Upper lobe of left lung (tissue), 6 donors: ENCODE measurements around the gene ERICH3. TPM values are rescaled to one million over a fixed set of nuclear protein-coding genes. Genes with fewer than 3 reads are reported as not detected.

ENCODE experiments used
- ATAC-seq, 2 donors: fragments of 200-7000 bp; cut with Tn5 transposase; one replicate each; pipeline ENCODE4 v1.9.1; 2022; ENCODE audit warnings: mild to moderate bottlenecking in 2 of 2, moderate library complexity in 2 of 2; ENCODE audit not compliant: low FRiP score in 2 of 2
- DNase-seq, 2 donors: peaks; one replicate each; pipeline ENCODE4 v3.0.0-alpha.2; 2019 to 2020
- H3K27ac ChIP-seq, 4 donors: fragments of 200-600 bp; sonication (generic); one replicate each; pipeline ENCODE4 v1.5.1; 2016 to 2019
- H3K27me3 ChIP-seq, 4 donors: fragments of 200-600 bp; sonication (generic); one replicate each; pipeline ENCODE4 v1.5.1; 2017 to 2019
- H3K36me3 ChIP-seq, 4 donors: fragments of 200-600 bp; sonication (generic); one replicate each; pipeline ENCODE4 v1.5.1; 2016 to 2019
- H3K4me1 ChIP-seq, 4 donors: fragments of 200-600 bp; sonication (generic); one replicate each; pipeline ENCODE4 v1.5.1; 2018 to 2019
- H3K4me3 ChIP-seq, 4 donors: fragments of 200-600 bp; sonication (generic); one replicate each; pipeline ENCODE4 v1.5.1; 2017 to 2019; ENCODE audit warnings: mild to moderate bottlenecking in 2 of 4, moderate library complexity in 1 of 4
- H3K9me3 ChIP-seq, 4 donors: fragments of 200-600 bp; sonication (generic); one replicate each; pipeline ENCODE4 v1.5.1; 2018 to 2019
- CTCF ChIP-seq, 6 experiments: fragments of 450-650 bp in 4 of 6; fragments of 200-600 bp in 2 of 6; sonication (generic) in 2 of 6; IDR thresholded peaks; one replicate each; pipeline ENCODE4 v1.5.1; 2016 to 2019; ENCODE audit warnings: antibody characterized with exemption in 6 of 6
- EP300 ChIP-seq, 4 donors: sonication (generic); formaldehyde crosslinking; IDR thresholded peaks; one replicate each; pipeline ENCODE4 v1.5.1; 2017; ENCODE audit warnings: antibody characterized with exemption in 4 of 4, control low read depth in 2 of 4
- POLR2A ChIP-seq, 4 donors: fragments of 450-650 bp; IDR thresholded peaks; one replicate each; pipeline ENCODE4 v1.5.1; 2016 to 2017; ENCODE audit warnings: antibody characterized with exemption in 4 of 4, mild to moderate bottlenecking in 2 of 4
- POLR2AphosphoS5 ChIP-seq, 2 donors: sonication (generic); formaldehyde crosslinking; IDR thresholded peaks; one replicate each; pipeline ENCODE4 v1.5.1; 2017; ENCODE audit warnings: antibody characterized with exemption in 2 of 2
- WGBS, 2 donors: methylation state at CpG; one replicate each; pipeline ENCODE4 v1.1.5; 2017 to 2018; 5-methylcytosine and 5-hydroxymethylcytosine counted together
- total RNA-seq, 6 donors: library from RNA; depleted of rRNA in 4 of 6; stranded (reverse); fragments of >200 nt in 4 of 6; gene quantifications; one replicate each; pipeline versions ENCODE4 v1.1.0 to v1.2.1, GENCODE V29; 2016 to 2021
- donor health status: DM: no; HTN: no; CAD: no; lungs with moderate emphysema.
- donor health status: DM: no; HTN: yes; CAD: no; lungs with severe emphysema.

Gene ERICH3
- total RNA-seq, 6 donors from 2014 or later, result 0.23 to 37.5 (median 3.7) TPM

- WGBS, 2 donors, result 25 to 32% methylated on average over 5 of the region's 5 CpGs
- Histone ChIP-seq H3K9me3 (no peaks in the 10 kb centered on the region), H3K27me3 (no peaks in the 10 kb centered on the region), H3K36me3 (no peaks in the 10 kb centered on the region), H3K27ac (no peak overlapping the region), H3K4me1 (peaks cover 0 to 4% (median 0%) of the 10 kb centered on the region in 4 donors), H3K4me3 (no peak overlapping the region)
- TF ChIP-seq CTCF (IDR thresholded peaks at IDR 0.05) (peak; percentile 52 to 78 (median 68)), EP300 (IDR thresholded peaks at IDR 0.05) (no peak)
- no peak for DNase-seq
- ATAC-seq, result peak in 1 of 2 donors; percentile 56
Measured at GRCh38 chr1:74689621-74690363, 16.2 kb upstream of the ERICH3 start.

- H3K4me3 ChIP-seq, result no peak overlapping the region
- WGBS, 2 donors, result 71 to 77% methylated on average over 3 to 4 of the region's 4 CpGs
- no peak overlapping the region for H3K27ac ChIP-seq
- no peaks in the 10 kb centered on the region for H3K9me3 ChIP-seq
- H3K4me1 ChIP-seq, result peaks cover 0 to 4% (median 0%) of the 10 kb centered on the region in 4 donors
- no peaks in the 10 kb centered on the region for H3K27me3 ChIP-seq
- H3K36me3 ChIP-seq, result no peaks in the 10 kb centered on the region
- ATAC-seq, result no peak
- no peak for DNase-seq
- TF ChIP-seq POLR2A (IDR thresholded peaks at IDR 0.05) (no peak), POLR2AphosphoS5 (IDR thresholded peaks at IDR 0.05) (no peak), CTCF (IDR thresholded peaks at IDR 0.05) (no peak), EP300 (IDR thresholded peaks at IDR 0.05) (no peak)
Measured at GRCh38 chr1:74686928-74687327, 13.3 kb upstream of the ERICH3 start.

GRCh38 chr1:74684301-74684700 lies 10.7 kb upstream of the ERICH3 start:
- no peaks in the 10 kb centered on the region for H3K9me3 ChIP-seq
- 91% methylated on average over 2 of the region's 2 CpGs for WGBS, 2 donors
- no peaks in the 10 kb centered on the region for H3K27me3 ChIP-seq
- no peaks in the 10 kb centered on the region for H3K4me1 ChIP-seq
- ATAC-seq, result no peak
- H3K4me3 ChIP-seq, result no peak overlapping the region
- H3K27ac ChIP-seq, result no peak overlapping the region
- no peaks in the 10 kb centered on the region for H3K36me3 ChIP-seq
- no peak for TF ChIP-seq POLR2A (IDR thresholded peaks at IDR 0.05)
- no peak for TF ChIP-seq POLR2AphosphoS5 (IDR thresholded peaks at IDR 0.05)
- no peak for TF ChIP-seq EP300 (IDR thresholded peaks at IDR 0.05)
- TF ChIP-seq CTCF (IDR thresholded peaks at IDR 0.05), result no peak
- no peak for DNase-seq

GRCh38 chr1:74683656-74684055 lies 10.1 kb upstream of the ERICH3 start:
- TF ChIP-seq POLR2A (IDR thresholded peaks at IDR 0.05) (no peak), EP300 (IDR thresholded peaks at IDR 0.05) (no peak), POLR2AphosphoS5 (IDR thresholded peaks at IDR 0.05) (no peak), CTCF (IDR thresholded peaks at IDR 0.05) (no peak)
- Histone ChIP-seq H3K9me3 (no peaks in the 10 kb centered on the region), H3K4me1 (no peaks in the 10 kb centered on the region), H3K27ac (no peak overlapping the region), H3K4me3 (no peak overlapping the region), H3K36me3 (no peaks in the 10 kb centered on the region), H3K27me3 (no peaks in the 10 kb centered on the region)
- no peak for ATAC-seq
- no peak for DNase-seq

GRCh38 chr1:74681851-74682250 lies 8.3 kb upstream of the ERICH3 start:
- DNase-seq (no peak), ATAC-seq (no peak)
- no peak overlapping the region for H3K27ac ChIP-seq
- no peaks in the 10 kb centered on the region for H3K36me3 ChIP-seq
- no peaks in the 10 kb centered on the region for H3K4me1 ChIP-seq
- whole genome bisulfite sequencing, 2 donors, result 46 to 92% methylated on average over 2 of the region's 2 CpGs
- H3K4me3 ChIP-seq, result no peak overlapping the region
- no peaks in the 10 kb centered on the region for H3K27me3 ChIP-seq
- no peaks in the 10 kb centered on the region for H3K9me3 ChIP-seq
- TF ChIP-seq EP300 (IDR thresholded peaks at IDR 0.05), result no peak
- no peak for TF ChIP-seq POLR2AphosphoS5 (IDR thresholded peaks at IDR 0.05)
- TF ChIP-seq CTCF (IDR thresholded peaks at IDR 0.05), result no peak
- no peak for TF ChIP-seq POLR2A (IDR thresholded peaks at IDR 0.05)
